ENCODE measurements around the gene OCA2. TPM values are rescaled to one million over a fixed set of nuclear protein-coding genes. Genes with fewer than 3 reads are reported as not detected.

OCA2 gene
- total and polyA plus RNA-seq, 2 of the 4 experiments (the other 2 are of a cell fraction) = under 0.01 to 0.03 TPM

GRCh38 chr15:27855137-27855536 is 244.0 kb downstream of the OCA2 start:
- H4K5ac ChIP-seq (ENCODE audit: low read depth, low read length) = no peak overlapping the region
- POLR2A ChIA-PET (ENCODE audit: unreplicated experiment) = no interaction called here
- H2BK120ac ChIP-seq (ENCODE audit: low read depth, low read length) = no peak overlapping the region
- no peak overlapping the region for H3K27ac ChIP-seq (ENCODE audit: insufficient read depth, low read length)
- no peaks in the 10 kb centered on the region for H3K9me1 ChIP-seq (ENCODE audit: insufficient read depth, low read length)
- H3K27me3 ChIP-seq (ENCODE audit: control insufficient read depth, insufficient read depth, low read length) = no peaks in the 10 kb centered on the region
- H2BK15ac ChIP-seq (ENCODE audit: low read depth, low read length) = no peak overlapping the region
- no peaks in the 10 kb centered on the region for H3K36me3 ChIP-seq (ENCODE audit: control insufficient read depth, insufficient read depth, low read length)
- no peak overlapping the region for H4K91ac ChIP-seq (ENCODE audit: insufficient read depth, low read depth, low read length)
- CTCF ChIA-PET = interaction anchor here (0.9 to 1.2 kb wide), 2 partner anchors 11 to 22 kb away, joined by 3 read pairs; no protein-coding TSS in a partner anchor
- no peak overlapping the region for H2AFZ ChIP-seq (replicated peaks; ENCODE audit: low read length, poor library complexity)
- H4K20me1 ChIP-seq (ENCODE audit: insufficient read depth, low read length) = no peaks in the 10 kb centered on the region
- WGBS, 2 experiments (ENCODE audit: extremely low coverage in 2 of 2, insufficient read length in 1 of 2) = 80% methylated on average over 1 of the region's 4 CpGs; no CpG with 5 or more reads in 1 of the 2 experiments
- no peak overlapping the region for H3K9ac ChIP-seq (ENCODE audit: low read depth, low read length)
- no peak overlapping the region for H2BK20ac ChIP-seq (ENCODE audit: low read depth, low read length)
- H3K79me1 ChIP-seq (ENCODE audit: low read depth in 1 of 2, low read length in 2 of 2) = no peaks in the 10 kb centered on the region
- no peak overlapping the region for H4K8ac ChIP-seq (ENCODE audit: low read depth in 2 of 2, low read length in 2 of 2)
- no TSS peak for BruUV-seq (replicated peaks)
- no peak overlapping the region for H3K4me3 ChIP-seq (ENCODE audit: insufficient read depth, low read depth, low read length)
- H2BK5ac ChIP-seq (ENCODE audit: low read depth, low read length, poor library complexity, severe bottlenecking) = no peak overlapping the region
- H3K56ac ChIP-seq (ENCODE audit: extremely low read depth, insufficient read depth, low read length) = no peak overlapping the region
- H3K9me3 ChIP-seq (ENCODE audit: control insufficient read depth, insufficient read depth, low read length) = peaks cover 28% of the 10 kb centered on the region
- DNase-seq (no peak), ATAC-seq (ENCODE audit: low read depth) (no peak)
- H3K4me1 ChIP-seq (ENCODE audit: control insufficient read depth, insufficient read depth, low read length) = no peaks in the 10 kb centered on the region
- no peak for TF ChIP-seq FOS (IDR thresholded peaks at IDR 0.05; ENCODE audit: low read depth, low read length)
- TF ChIP-seq SMC3 (IDR thresholded peaks at IDR 0.05; ENCODE audit: low read depth, low read length) = no peak
- TF ChIP-seq CEBPB (IDR thresholded peaks at IDR 0.05; ENCODE audit: low read depth, low read length) = no peak
- TF ChIP-seq RAD21 (IDR thresholded peaks at IDR 0.05; ENCODE audit: low read length) = no peak
- TF ChIP-seq MXI1 (IDR thresholded peaks at IDR 0.05; ENCODE audit: borderline replicate concordance, low read depth, low read length) = no peak
- TF ChIP-seq MAFK (IDR thresholded peaks at IDR 0.05; ENCODE audit: low read depth, low read length) = no peak
- TF ChIP-seq NFE2L2 (IDR thresholded peaks at IDR 0.05; ENCODE audit: low read depth, low read length) = no peak
- TF ChIP-seq POLR2A (IDR thresholded peaks at IDR 0.05; ENCODE audit: low read depth, low read length) = no peak
- TF ChIP-seq USF2 (IDR thresholded peaks at IDR 0.05; ENCODE audit: low read depth, low read length) = no peak
- TF ChIP-seq RCOR1 (IDR thresholded peaks at IDR 0.05; ENCODE audit: insufficient replicate concordance, low read length) = no peak
- no peak for TF ChIP-seq CHD1 (IDR thresholded peaks at IDR 0.05; ENCODE audit: low read depth, low read length)
- no peak for TF ChIP-seq BHLHE40 (IDR thresholded peaks at IDR 0.05; ENCODE audit: low read depth, low read length)
- TF ChIP-seq CTCF (conservative IDR thresholded peaks at IDR 0.05; ENCODE audit: low read depth, low read length) = no peak
- no peak for TF ChIP-seq RFX5 (IDR thresholded peaks at IDR 0.05; ENCODE audit: low read depth, low read length)
- no peak overlapping the region for H3K18ac ChIP-seq (ENCODE audit: low read depth, low read length)
- no peak overlapping the region for H2AK9ac ChIP-seq (replicated peaks; ENCODE audit: low read depth, low read length, poor library complexity)
- no peak overlapping the region for H3K4ac ChIP-seq (ENCODE audit: low read depth, low read length)
- H3K4me2 ChIP-seq (ENCODE audit: low read depth, low read length) = no peak overlapping the region
- H2AK5ac ChIP-seq (ENCODE audit: low read depth, low read length) = no peak overlapping the region
- in situ Hi-C loops (cut with MboI; ENCODE audit: low sequenced_read_pairs) (no loop called here), intact Hi-C loops (cut with micrococcal nuclease) (no loop called here), dilution Hi-C loops (cut with HindIII; ENCODE audit: low sequenced_read_pairs, unreplicated experiment) (no loop called here)
- no peak overlapping the region for H3K23ac ChIP-seq (ENCODE audit: low read depth, low read length)
- H3K14ac ChIP-seq (replicated peaks; ENCODE audit: low read depth, low read length) = no peak overlapping the region

All from IMR-90 (cell line).